ENCODE results near the gene FGGY. TPM values are rescaled to one million over a fixed set of nuclear protein-coding genes. Genes with fewer than 3 reads are reported as not detected.
"Not testable (repeated sequence)": the region's sequence is repeated elsewhere in the genome, so short reads cannot be mapped to it uniquely, and the experiment has no call there.

Gene FGGY
- total RNA-seq, 1 donor from 2014 or later = 20.5 TPM

DNA sequence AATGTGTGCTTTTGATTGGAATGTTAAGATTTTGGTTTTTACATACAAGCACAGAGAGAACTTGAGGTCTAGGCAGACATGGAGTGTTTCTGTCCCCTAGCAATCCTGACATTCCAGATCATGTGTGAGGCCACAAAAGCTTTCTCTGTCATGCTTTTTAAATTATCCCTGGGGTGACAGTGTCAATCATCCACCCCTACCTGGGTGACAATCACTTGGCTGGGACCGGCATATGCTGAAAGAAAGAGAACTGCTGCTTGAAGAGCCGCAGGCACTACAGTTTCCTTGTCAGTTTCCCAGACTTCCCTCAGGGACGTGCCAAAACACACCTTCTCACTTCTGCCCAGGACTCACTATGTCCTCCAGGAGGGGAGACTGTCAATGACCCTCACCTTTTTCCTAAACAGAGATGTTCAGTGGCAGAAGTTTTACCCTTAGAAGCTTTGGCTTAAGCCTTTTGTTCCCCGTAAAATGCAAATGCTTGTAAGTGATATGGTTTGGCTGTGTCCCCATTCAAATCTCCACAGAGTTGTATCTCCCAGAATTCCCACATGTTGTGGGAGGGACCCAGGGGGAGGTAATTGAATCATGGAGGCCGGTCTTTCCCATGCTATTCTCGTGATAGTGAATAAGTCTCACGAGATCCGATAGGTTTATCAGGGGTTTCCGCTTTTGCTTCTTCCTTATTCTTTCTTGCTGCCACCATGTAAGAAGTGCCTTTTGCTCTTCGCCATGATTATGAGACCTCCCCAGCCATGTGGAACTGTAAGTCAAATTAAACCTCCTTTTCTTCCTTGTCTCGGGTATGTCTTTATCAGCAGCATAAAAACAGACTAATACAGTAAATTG lies 217.4 kb downstream of the FGGY start:
- no peak for DNase-seq (ENCODE audit: low spot score)
- intact Hi-C loops (cut with DNase I) = no loop called here

DNA sequence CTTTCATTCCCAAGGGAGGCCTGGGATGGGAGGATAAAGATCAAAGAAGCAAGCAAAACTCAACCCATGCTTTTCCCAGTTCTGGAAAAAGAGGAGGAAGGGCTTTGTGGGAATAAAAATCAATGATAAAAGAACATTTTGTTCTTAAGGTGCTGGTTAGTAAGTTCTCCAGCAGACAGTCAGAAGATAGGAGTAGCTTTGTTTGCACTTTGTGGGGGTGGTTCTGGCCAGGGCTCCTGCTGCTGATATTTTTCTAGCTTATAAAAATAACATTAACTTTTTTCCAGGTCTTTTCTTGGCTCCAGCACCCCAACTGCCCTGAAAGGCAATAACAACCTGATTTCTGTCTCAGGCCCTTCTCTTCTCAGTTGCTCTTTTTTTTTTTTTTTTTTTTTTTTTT lies 220.0 kb downstream of the FGGY start:
- DNase-seq (ENCODE audit: low spot score) = no peak
- intact Hi-C loops (cut with DNase I) = no loop called here

DNA sequence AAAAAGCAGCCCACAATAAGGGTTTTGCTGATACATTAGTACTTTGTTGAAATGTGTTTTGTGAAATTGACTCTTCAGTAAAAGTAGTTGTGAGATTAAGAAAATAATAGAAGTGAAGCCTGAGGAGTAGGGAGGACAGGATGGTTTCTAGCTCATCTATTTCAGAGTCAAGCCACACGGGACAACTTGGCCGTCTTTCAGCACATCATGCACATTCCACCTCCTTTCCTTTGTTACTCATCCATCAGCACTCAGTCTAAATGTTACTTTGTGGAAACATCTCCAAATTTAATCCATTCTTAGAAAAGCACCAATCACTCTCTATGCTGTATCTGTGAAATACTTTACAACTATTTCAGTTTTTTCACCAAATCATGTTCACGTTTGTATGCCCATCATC lies 223.3 kb downstream of the FGGY start:
- DNase-seq (ENCODE audit: low spot score) = no peak

DNA sequence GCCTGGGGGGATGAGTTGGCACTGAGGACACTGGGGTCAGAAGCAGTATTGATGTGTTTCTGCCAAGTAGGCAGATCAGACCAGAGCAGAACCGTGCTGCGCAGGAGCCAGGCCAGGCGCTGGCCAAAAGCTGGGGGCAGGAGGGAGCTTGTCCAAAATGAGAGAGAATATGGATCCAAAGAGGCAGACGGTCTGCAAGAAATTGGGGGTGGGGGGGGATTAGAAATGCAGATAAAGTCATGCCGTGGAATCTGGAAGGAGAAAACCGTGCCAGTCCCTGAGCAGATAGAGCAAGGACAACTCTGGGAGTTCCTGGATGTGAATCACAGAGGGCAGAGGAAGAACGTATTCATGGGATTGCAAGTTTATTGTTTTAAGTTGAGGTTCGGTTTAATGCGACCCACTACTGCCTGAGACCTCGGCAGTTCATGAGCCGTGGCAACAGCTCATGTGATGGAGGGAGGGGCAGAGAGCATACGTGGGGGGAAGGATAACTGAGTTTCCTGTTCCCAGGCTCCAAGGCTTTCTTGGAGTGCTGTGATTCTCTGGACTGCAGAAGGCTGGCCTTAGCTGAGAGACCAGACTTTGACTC lies 224.0 kb downstream of the FGGY start:
- DNase-seq (ENCODE audit: low spot score) = no peak
- intact Hi-C loops (cut with DNase I) = no loop called here

More for the DNA sequence above, 223.3 kb downstream of the FGGY start:
- intact Hi-C loops (cut with DNase I) = no loop called here

DNA sequence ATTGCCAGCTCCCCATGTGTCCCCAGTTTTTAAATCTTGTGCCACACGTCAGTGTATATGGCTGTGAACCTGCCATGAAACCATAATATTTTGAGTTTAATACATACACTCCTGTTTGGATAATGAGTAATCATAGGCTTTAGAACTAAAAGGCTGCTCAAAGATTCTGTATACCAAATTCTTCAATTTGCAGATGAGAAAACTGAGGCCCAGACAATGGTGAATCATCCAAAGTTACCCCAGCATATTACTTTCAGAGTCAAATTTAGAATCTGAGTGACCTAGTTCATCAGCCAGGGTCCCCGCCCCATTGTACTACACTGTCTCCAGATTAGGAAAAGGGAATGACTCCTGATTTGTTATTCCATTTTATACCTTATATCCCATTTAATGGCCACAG lies 224.6 kb downstream of the FGGY start:
- DNase-seq (ENCODE audit: low spot score) = no peak
- intact Hi-C loops (cut with DNase I) = no loop called here

DNA sequence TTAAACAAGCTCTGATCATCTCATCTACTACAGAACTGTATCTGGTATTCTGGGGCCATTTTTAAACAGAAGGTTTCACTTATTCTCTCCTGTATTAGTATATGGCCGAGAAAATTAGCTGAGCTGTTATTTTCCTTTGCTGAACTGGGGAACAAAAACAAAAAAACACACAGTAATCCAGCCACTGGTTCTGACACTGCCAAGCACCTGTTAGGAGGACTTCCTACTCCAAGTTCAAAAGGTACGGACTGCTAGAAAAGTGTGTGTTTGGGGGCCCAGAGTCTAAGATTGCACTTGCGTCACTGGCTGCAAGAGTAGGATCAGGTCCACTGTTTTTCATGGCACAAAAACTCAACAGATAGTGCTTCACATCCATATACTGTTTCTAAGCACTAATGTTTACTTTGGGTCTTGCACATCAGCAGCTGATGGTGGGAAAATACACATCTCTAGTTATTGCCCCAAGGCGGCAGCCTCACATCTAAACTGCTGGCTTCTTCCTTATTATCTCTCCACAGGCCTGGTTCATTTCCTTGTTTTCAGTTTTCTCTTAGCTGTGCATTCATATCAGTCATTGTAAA lies 226.1 kb downstream of the FGGY start:
- intact Hi-C loops (cut with DNase I) = no loop called here
- no peak for DNase-seq (ENCODE audit: low spot score)

DNA sequence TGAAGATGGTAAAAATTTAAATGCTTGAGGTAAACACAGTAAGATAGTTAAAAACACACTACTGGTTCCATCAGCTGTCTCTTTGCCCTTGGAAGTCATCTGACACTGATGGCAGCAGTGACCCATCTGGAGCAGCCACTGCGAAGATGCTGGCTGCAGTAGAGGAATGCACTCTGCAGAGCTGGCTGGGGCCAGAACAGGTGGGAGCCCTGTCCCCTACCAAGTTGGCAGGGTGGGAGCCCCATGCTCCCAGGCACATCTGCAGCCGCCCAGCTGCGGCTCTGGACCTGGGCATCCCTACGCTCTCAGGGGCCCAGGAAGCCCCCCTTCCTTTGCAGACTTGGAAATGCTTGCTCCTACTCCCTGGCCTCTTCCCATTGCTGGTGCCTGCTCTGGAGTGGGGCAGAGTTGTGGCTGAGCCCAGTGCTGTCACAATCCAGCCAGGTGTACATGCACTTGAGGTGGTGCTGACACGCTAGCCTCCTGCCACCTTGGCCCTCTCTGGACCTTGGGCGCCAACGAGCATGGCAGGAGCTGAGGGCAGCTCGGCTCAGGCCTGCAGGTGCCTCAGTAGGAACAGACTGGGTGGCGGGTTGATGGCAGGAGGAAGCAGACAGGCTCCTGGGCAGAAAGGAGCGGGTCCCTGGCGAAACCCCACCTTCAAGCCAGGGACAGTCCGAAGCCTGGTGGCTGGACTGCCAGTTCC lies 227.0 kb downstream of the FGGY start:
- intact Hi-C loops (cut with DNase I) = no loop called here
- no peak for DNase-seq (ENCODE audit: low spot score)

DNA sequence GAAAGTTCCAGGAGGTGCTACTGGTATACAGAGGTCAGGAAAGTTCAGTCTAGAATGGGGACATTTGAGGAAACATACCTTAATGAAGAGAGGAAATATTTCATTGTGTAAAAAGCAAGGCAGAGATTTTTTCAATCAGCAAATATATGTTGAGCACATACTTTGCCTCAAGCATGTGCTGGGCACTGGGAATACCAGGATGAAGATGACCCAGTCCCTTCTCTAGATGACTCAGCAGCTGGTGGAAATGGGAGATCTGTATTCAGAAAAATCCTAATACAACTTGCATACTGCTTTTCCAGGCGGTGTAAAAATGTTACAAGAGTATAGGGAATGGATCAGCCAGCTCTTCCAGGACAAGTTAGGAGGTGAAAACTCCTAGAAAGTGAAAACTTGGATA lies 229.3 kb downstream of the FGGY start:
- intact Hi-C loops (cut with DNase I) = no loop called here
- no peak for DNase-seq (ENCODE audit: low spot score)

DNA sequence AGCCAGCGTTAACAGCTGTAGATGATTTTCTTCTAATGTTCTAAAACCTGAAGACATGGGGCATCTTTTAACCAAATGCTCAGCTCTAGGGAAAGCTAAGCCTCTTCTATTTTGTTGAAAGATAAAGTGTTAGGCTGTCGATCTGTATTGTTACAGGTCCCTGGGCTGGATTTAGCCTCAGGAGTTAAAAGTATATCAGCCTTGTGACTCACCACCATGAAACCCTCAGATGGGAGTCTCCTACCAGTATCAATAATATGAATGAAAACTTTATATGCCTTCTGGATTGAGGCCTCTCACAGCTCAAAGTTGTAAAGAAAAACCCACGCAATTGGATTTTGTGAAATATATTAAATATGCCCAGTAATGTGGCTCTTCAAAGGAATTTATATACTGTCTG lies 231.6 kb downstream of the FGGY start:
- intact Hi-C loops (cut with DNase I) = no loop called here
- no peak for DNase-seq (ENCODE audit: low spot score)

DNA sequence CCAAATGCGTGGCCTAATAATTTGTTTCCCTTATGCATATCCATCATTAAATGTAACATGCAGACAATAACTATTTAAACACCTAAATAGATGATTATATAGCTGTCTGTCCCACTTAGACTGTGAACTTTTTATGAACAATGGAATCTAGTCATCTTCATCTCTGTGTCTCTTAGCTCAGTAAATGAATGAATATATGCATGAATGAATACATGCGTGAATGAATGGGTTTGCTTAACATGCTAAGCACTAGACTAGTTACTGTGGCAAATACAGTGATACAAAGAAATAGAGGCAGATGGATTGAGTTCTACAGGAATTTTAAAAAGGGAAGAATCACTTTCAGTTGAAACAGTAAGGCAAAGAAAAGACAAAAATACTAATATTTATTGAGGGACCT lies 232.0 kb downstream of the FGGY start:
- DNase-seq (ENCODE audit: low spot score) = no peak
- intact Hi-C loops (cut with DNase I) = no loop called here

DNA sequence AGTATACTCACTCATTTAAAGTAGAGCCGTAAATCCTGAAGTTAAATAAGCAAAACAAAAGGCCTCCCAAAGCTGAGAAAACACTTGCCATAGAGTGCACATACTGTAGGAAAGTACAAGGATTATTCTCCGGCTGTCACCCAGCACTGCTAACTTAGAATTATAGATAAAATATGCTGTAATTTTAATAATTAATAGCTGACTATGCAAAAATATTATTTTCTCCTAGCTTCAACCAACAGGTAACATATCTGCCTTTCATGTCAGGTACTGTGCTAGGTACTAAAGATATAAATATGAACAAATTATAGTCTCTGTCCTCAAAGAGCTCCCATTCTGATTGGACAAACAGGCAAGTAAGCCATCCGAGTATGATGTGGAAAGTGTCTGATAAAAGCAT lies 233.2 kb downstream of the FGGY start:
- intact Hi-C loops (cut with DNase I) = no loop called here
- no peak for DNase-seq (ENCODE audit: low spot score)

DNA sequence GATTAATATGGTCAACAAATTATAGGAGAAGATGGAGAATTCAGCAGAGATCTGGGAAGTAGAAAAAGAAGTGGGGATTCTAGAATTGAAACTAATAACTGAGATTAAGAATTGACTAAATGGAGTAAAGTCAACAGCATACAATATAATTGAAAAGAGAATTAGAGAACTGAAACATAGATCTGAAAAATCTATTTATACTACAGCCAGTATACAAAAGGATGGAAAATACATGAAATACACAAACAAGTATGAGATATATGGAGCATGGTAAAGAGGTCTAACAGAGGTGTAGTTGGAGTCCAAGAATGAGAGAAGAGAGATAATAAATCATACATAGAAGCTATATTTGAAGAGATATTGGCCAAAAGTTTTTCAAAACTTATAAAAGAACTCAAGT lies 235.2 kb downstream of the FGGY start:
- intact Hi-C loops (cut with DNase I) = no loop called here
- no peak for DNase-seq (ENCODE audit: low spot score)

DNA sequence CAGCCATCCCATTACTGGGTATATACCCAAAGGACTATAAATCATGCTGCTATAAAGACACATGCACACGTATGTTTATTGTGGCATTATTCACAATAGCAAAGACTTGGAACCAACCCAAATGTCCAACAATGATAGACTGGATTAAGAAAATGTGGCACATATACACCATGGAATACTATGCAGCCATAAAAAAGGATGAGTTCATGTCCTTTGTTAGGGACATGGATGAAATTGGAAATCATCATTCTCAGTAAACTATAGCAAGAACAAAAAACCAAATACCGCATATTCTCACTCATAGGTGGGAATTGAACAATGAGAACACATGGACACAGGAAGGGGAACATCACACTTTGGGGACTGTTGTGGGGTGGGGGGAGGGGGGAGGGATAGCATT lies 241.6 kb downstream of the FGGY start:
- DNase-seq (ENCODE audit: low spot score); intact Hi-C loops (cut with DNase I): not testable (repeated sequence)

DNA sequence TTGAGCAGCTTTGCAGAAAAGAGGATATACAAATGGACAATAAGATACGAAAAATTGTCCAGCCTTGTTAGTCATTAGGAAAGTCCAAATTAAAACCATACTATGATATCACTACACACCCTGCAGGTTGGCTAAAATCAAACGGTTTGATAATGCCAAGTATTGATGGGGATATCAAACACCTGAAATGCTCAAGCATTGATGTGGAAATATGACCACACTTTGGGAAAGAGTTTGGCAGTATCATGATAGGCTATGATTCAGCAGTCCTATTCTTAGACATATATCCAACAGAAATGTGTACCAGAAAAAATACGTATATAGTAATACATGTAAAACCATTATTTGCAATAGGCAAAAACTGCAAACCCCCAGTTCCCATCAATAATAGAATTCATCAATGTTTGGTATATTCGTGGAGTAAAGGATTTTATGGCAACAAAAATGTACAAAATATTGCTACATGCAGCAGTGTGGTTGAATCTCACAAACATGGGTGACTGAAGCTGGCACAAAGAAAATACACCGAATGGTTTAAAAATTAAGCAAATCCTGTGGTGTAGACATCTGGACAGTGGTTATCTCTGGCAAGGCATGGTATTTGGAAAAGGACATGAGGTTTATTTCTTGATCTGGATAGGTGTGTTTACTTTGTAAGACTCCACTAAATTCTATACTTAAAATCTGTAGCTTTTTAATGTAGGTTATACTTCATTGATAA lies 243.2 kb downstream of the FGGY start:
- intact Hi-C loops (cut with DNase I) = no loop called here

DNA sequence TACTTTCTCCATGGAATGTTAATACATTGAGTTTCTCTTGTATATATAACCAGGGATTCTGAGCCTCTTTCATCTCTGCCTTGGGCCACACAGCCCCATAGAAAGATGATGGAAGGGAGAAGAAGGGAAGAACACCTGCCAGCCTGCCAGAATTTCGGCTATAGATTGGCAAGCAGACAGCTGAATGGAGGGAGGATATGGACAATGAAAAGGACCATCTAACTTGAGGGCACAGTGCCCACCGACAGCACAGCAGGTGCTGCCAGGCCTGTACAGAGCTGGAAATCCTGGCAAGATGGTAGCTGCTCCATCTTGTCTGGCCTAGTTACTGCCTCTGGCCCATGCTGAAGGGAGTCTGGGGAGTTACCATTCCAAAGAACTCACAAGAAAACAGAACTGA lies 244.3 kb downstream of the FGGY start:
- intact Hi-C loops (cut with DNase I) = no loop called here
- DNase-seq (ENCODE audit: low spot score) = no peak

More for the DNA sequence above, 243.2 kb downstream of the FGGY start:
- no peak for DNase-seq (ENCODE audit: low spot score)

DNA sequence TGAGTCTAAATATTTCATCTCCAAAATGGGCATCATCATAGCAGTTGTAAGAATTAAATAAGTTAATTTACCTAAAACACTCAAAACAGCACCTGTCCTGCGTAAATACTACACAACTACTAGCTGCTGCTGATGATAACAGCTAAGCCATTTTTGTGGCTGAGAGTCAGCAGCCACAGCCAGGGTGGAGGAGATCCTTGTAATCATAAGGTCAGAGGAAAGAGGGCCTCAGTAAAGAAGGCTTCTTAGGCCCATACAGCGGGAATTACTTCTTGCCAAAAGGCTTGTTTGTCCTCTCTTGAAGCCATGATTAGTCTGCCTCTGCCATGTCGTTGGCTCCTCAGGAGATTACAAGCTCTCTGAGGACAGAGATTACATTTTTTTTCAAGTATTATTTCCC lies 245.0 kb downstream of the FGGY start:
- intact Hi-C loops (cut with DNase I) = no loop called here
- DNase-seq (ENCODE audit: low spot score) = no peak

DNA sequence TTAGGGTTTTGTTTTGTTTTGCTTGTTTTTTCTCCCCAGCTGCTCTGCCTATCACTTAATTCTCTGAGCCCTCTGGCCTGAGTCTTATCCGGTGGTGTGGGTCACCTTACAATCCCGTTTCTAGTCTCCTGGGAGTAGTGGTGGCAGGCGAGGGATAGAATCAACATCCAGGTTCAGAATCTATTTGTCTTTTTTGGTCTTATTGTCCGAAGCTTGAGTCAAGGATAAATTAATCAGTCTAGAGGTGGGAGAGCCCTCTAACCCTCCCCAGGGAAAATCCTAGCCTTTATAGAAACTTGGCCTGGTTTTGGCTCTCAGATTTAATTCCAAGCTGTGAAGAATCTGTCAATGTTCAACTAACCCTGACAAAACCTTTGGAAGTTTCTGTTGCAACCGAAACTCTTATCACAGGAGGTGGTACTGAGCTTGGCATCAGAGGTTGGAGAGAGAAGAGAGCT lies 246.3 kb downstream of the FGGY start:
- intact Hi-C loops (cut with DNase I) = no loop called here
- no peak for DNase-seq (ENCODE audit: low spot score)

DNA sequence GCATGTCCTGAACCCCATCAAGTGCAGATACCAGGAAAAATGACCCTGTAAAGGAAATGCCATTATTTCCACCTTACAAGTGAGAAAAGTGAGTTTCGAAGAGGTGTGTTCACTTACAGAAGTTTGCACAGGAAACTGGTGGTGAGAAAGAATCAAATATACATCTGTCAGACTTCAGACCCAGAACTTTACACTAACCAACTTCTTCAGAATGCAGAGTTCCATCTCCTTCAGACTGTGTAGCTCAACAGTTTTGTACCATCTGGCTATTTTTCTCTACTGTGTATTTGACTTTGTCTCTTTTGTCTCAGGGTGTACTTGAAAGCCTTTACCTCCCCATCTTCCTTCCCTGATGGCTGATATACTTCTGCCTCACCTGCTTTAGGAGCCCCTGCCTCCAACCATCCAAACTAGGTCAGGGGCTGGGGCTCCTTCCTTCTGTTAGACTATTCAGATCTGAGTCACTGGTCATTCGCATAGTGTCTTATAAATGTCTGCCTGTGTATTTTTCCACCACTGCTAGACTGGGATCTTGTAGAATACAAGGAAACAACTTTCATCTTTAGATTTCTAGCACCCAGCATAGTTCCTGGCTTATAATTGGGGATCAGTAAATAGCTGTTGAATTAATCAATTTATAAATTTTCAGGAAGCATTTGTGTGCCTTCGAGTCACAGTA lies 247.9 kb downstream of the FGGY start:
- DNase-seq (ENCODE audit: low spot score) = no peak
- intact Hi-C loops (cut with DNase I) = no loop called here

DNA sequence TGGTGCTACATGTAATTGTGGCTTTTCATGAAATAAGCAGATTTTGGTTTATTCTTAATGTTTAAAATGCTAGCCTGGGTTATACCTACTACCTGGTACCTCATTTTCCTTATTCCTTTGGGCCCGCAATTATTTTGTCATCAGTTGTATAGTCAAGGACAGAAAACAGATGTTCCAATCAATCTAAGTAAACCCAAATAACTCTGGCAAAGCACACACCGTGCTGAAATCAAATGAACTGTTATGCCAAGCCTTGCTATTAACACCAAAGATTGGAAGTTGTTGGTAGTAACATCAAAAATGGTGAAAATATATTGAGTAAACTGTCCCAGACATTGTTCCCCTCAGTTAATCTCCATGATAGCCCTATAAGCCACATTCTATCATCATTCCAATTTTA lies 248.9 kb downstream of the FGGY start:
- intact Hi-C loops (cut with DNase I) = no loop called here
- DNase-seq (ENCODE audit: low spot score) = no peak
